OCI-LY1 (cell line): Measurements from ENCODE around the gene UCN2.

ENCODE experiments used
- H2AFZ ChIP-seq: fragments of 200-600 bp; sonication (generic), shearing (Covaris generic); 2 replicates; pipeline ENCODE4 v1.6.0; 2014; ENCODE audit warnings: antibody characterized with exemption, mild to moderate bottlenecking, low read length
- H3F3A ChIP-seq: fragments of 200-600 bp; sonication (generic), shearing (Covaris generic); 2 replicates; pipeline ENCODE4 v1.6.0; 2014; ENCODE audit warnings: mild to moderate bottlenecking, antibody characterized with exemption, low read length, moderate library complexity; ENCODE audit not compliant: insufficient read depth
- H3K27ac ChIP-seq: fragments of 200-600 bp; sonication (generic); 2 replicates; pipeline ENCODE4 v1.5.1; 2014; ENCODE audit warnings: low read length, mixed run types, mild to moderate bottlenecking, low read depth; ENCODE audit not compliant: poor library complexity, severe bottlenecking
- H3K27me3 ChIP-seq: fragments of 200-600 bp; sonication (generic); 2 replicates; pipeline ENCODE4 v1.6.0; 2014; ENCODE audit warnings: antibody characterized with exemption, mild to moderate bottlenecking, low read length, moderate library complexity; ENCODE audit not compliant: insufficient read depth
- H3K36me3 ChIP-seq: fragments of 200-600 bp; sonication (generic); 2 replicates; pipeline ENCODE4 v1.6.1; 2014; ENCODE audit warnings: mild to moderate bottlenecking, antibody characterized with exemption, low read length, moderate library complexity, mixed read lengths; ENCODE audit not compliant: insufficient read depth
- H3K4me1 ChIP-seq: fragments of 200-600 bp; sonication (generic); 2 replicates; pipeline ENCODE4 v1.5.1; 2014; ENCODE audit warnings: mild to moderate bottlenecking, low read length, moderate library complexity; ENCODE audit not compliant: insufficient read depth, severe bottlenecking
- H3K4me2 ChIP-seq: fragments of 200-600 bp; sonication (generic), shearing (Covaris generic); 2 replicates; pipeline ENCODE4 v1.6.1; 2014; ENCODE audit warnings: low read length
- H3K4me3 ChIP-seq: fragments of 200-600 bp; sonication (generic); 2 replicates; pipeline ENCODE4 v1.5.1; 2014; ENCODE audit warnings: low read length, low read depth, mild to moderate bottlenecking, mixed read lengths; ENCODE audit not compliant: poor library complexity, severe bottlenecking
- H3K79me2 ChIP-seq: fragments of 200-600 bp; shearing (Covaris generic); 2 replicates; pipeline ENCODE4 v1.6.1; 2016; ENCODE audit warnings: mixed run types, low read length, mixed read lengths; ENCODE audit not compliant: insufficient read depth
- H3K9ac ChIP-seq: fragments of 200-600 bp; sonication (generic), shearing (Covaris generic); 2 replicates; pipeline ENCODE4 v1.6.1; 2014; ENCODE audit warnings: mild to moderate bottlenecking, low read length, mixed read lengths
- H3K9me2 ChIP-seq: fragments of 200-600 bp; sonication (generic), shearing (Covaris generic); 2 replicates; pipeline ENCODE4 v1.6.1; 2014; ENCODE audit warnings: low read depth, mild to moderate bottlenecking, low read length, mixed read lengths
- H3K9me3 ChIP-seq: fragments of 200-600 bp; shearing (Covaris generic); 2 replicates; pipeline ENCODE4 v1.6.1; 2014; ENCODE audit warnings: low read length, mixed read lengths
- H4K20me1 ChIP-seq: fragments of 200-600 bp; sonication (generic), shearing (Covaris generic); 2 replicates; pipeline ENCODE4 v1.6.0; 2016; ENCODE audit warnings: mild to moderate bottlenecking, low read length; ENCODE audit not compliant: insufficient read depth
- CTCF ChIP-seq: fragments of 200-600 bp; sonication (generic), shearing (Covaris generic); IDR thresholded peaks from 2 replicates; pipeline ENCODE4 v1.5.1; 2017; ENCODE audit warnings: mild to moderate bottlenecking, antibody characterized with exemption, low read length, moderate library complexity, mixed read lengths
- EZH2 ChIP-seq: fragments of 200-600 bp; sonication (generic), shearing (Covaris generic); IDR thresholded peaks from 2 replicates; pipeline ENCODE4 v1.8.0; 2017; ENCODE audit warnings: borderline replicate concordance, mixed run types, mild to moderate bottlenecking, antibody characterized with exemption, low read length, moderate library complexity, mixed read lengths

Gene UCN2

GRCh38 chr3:48543271-48543866 is 20.2 kb downstream of the UCN2 start:
- Histone ChIP-seq H3K4me3 (no peak overlapping the region), H3K9ac (no peak overlapping the region), H3K79me2 (no peaks in the 10 kb centered on the region), H4K20me1 (no peaks in the 10 kb centered on the region), H3K27ac (no peak overlapping the region), H3K4me1 (no peaks in the 10 kb centered on the region), H2AFZ (no peak overlapping the region), H3K9me3 (no peaks in the 10 kb centered on the region), H3K27me3 (no peaks in the 10 kb centered on the region), H3K36me3 (peaks cover 52% of the 10 kb centered on the region; the same call in 1 of the 2 replicates), H3F3A (no peaks in the 10 kb centered on the region), H3K9me2 (no peaks in the 10 kb centered on the region), H3K4me2 (no peak overlapping the region)
- TF ChIP-seq EZH2: no peak
- no peak for TF ChIP-seq CTCF

- Histone ChIP-seq H3K36me3 (peaks cover 66% of the 10 kb centered on the region), H3K9me3 (no peaks in the 10 kb centered on the region), H3F3A (peaks cover 3% of the 10 kb centered on the region; the same call in 1 of the 2 replicates), H3K9ac (no peak overlapping the region), H3K27ac (no peak overlapping the region), H3K4me2 (no peak overlapping the region), H4K20me1 (no peaks in the 10 kb centered on the region), H3K4me1 (no peaks in the 10 kb centered on the region), H3K27me3 (no peaks in the 10 kb centered on the region), H3K79me2 (no peaks in the 10 kb centered on the region), H3K9me2 (no peaks in the 10 kb centered on the region), H2AFZ (no peak overlapping the region), H3K4me3 (no peak overlapping the region)
- no peak for TF ChIP-seq EZH2
Measured at GRCh38 chr3:48538451-48538850, 25.1 kb downstream of the UCN2 start.

GRCh38 chr3:48536785-48537184 is 26.8 kb downstream of the UCN2 start:
- Histone ChIP-seq H3K36me3 (peaks cover 68% of the 10 kb centered on the region), H4K20me1 (no peaks in the 10 kb centered on the region), H3K4me2 (no peak overlapping the region), H3K4me1 (no peaks in the 10 kb centered on the region), H3K9me3 (no peaks in the 10 kb centered on the region), H3K27me3 (no peaks in the 10 kb centered on the region), H3K27ac (no peak overlapping the region), H3F3A (peaks cover 3% of the 10 kb centered on the region; the same call in 1 of the 2 replicates), H3K9ac (no peak overlapping the region), H3K79me2 (no peaks in the 10 kb centered on the region), H3K9me2 (no peaks in the 10 kb centered on the region), H2AFZ (no peak overlapping the region), H3K4me3 (no peak overlapping the region)
- no peak for TF ChIP-seq CTCF
- no peak for TF ChIP-seq EZH2

GRCh38 chr3:48536116-48536515 is 27.5 kb downstream of the UCN2 start:
- TF ChIP-seq EZH2 (no peak), CTCF (no peak)
- no peaks in the 10 kb centered on the region for H3K4me1 ChIP-seq
- H3K27me3 ChIP-seq: no peaks in the 10 kb centered on the region
- H3K9me3 ChIP-seq: no peaks in the 10 kb centered on the region
- no peak overlapping the region for H3K27ac ChIP-seq
- no peak overlapping the region for H3K4me2 ChIP-seq
- H3K4me3 ChIP-seq: no peak overlapping the region
- no peak overlapping the region for H2AFZ ChIP-seq
- H3K9ac ChIP-seq: no peak overlapping the region
- H3F3A ChIP-seq: peaks cover 3% of the 10 kb centered on the region; the same call in 1 of the 2 replicates
- peaks cover 68% of the 10 kb centered on the region for H3K36me3 ChIP-seq
- H3K79me2 ChIP-seq: no peaks in the 10 kb centered on the region
- H4K20me1 ChIP-seq: no peaks in the 10 kb centered on the region
- H3K9me2 ChIP-seq: no peaks in the 10 kb centered on the region
